LNCaP clone FGC (cell line): ENCODE measurements around the gene PLLP.

Source experiments
- DNase-seq: peaks from one replicate; pipeline ENCODE4 v3.0.0-alpha.2; 2011; ENCODE audit warnings: low read depth
- H3K4me3 ChIP-seq: 2 replicates; pipeline ENCODE4 v1.5.1; 2011; ENCODE audit warnings: mild to moderate bottlenecking, low read depth, low read length, control low read depth
- CTCF ChIP-seq: IDR thresholded peaks from 2 replicates; pipeline ENCODE4 v1.5.1; 2012; ENCODE audit warnings: mild to moderate bottlenecking; ENCODE audit not compliant: control insufficient read depth, insufficient read depth; ENCODE audit errors: extremely low read depth

PLLP gene

GRCh38 chr16:57319646-57320045 lies 35.2 kb upstream of the PLLP start:
- no peak for TF ChIP-seq CTCF
- no peak for DNase-seq
- no peak overlapping the region for H3K4me3 ChIP-seq

- no peak for TF ChIP-seq CTCF
- no peak overlapping the region for H3K4me3 ChIP-seq
- no peak for DNase-seq
These were observed 33.9 kb upstream of the PLLP start for GRCh38 chr16:57318240-57318970.

- DNase-seq, result no peak
- no peak overlapping the region for H3K4me3 ChIP-seq
- TF ChIP-seq CTCF, result no peak
These were observed 32.0 kb upstream of the PLLP start for GRCh38 chr16:57316390-57317017.

- no peak for TF ChIP-seq CTCF
- no peak for DNase-seq
- H3K4me3 ChIP-seq, result no peak overlapping the region
These were observed 30.9 kb upstream of the PLLP start for GRCh38 chr16:57315416-57315815.

- DNase-seq, result no peak
- H3K4me3 ChIP-seq, result no peak overlapping the region
- TF ChIP-seq CTCF, result no peak
These were observed 29.8 kb upstream of the PLLP start for GRCh38 chr16:57314161-57314785.

- TF ChIP-seq CTCF, result no peak
- DNase-seq, result no peak
- H3K4me3 ChIP-seq, result no peak overlapping the region
These were observed 29.0 kb upstream of the PLLP start for GRCh38 chr16:57313509-57313908.
